Uterus (tissue), 2 donors: ENCODE measurements around the gene WNT11.

Experiments
- POLR2A ChIP-seq, 2 donors: fragments of 450-650 bp; IDR thresholded peaks; one replicate each; pipeline ENCODE4 v1.6.1; 2016; ENCODE audit warnings: antibody characterized with exemption in 2 of 2, mild to moderate bottlenecking in 1 of 2, moderate library complexity in 1 of 2
- TF ChIP-seq, protein P1 (sequence below), 4 experiments: fragments of 200-600 bp in 2 of 4; fragments of 450-650 bp in 2 of 4; sonication (generic) in 2 of 4; IDR thresholded peaks; one replicate each; pipeline ENCODE4 v1.5.1; 2016 to 2019; ENCODE audit warnings: antibody characterized with exemption in 4 of 4, mild to moderate bottlenecking in 2 of 4, moderate library complexity in 1 of 4

DNA sequence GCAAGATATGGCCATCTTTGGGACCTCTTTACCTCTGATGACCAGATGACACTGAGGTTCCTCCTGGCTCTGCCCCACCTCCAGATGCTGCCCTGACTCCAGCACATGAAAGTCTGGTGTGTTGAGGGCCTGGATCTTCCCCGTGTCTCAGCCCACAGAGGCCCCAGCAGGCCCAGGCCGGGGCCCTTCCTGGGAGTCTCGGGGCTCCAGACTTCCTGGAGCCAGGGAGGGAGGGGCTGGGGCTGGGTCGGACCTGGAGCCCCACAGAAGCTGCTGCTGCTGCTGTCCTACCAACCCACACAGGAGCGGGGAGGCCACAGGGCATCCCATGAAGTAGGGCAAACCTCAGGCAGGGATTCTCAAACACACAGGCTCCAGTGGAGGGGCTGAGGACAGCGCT is 32.2 kb upstream of the WNT11 start:
- TF ChIP-seq, protein P1, sequence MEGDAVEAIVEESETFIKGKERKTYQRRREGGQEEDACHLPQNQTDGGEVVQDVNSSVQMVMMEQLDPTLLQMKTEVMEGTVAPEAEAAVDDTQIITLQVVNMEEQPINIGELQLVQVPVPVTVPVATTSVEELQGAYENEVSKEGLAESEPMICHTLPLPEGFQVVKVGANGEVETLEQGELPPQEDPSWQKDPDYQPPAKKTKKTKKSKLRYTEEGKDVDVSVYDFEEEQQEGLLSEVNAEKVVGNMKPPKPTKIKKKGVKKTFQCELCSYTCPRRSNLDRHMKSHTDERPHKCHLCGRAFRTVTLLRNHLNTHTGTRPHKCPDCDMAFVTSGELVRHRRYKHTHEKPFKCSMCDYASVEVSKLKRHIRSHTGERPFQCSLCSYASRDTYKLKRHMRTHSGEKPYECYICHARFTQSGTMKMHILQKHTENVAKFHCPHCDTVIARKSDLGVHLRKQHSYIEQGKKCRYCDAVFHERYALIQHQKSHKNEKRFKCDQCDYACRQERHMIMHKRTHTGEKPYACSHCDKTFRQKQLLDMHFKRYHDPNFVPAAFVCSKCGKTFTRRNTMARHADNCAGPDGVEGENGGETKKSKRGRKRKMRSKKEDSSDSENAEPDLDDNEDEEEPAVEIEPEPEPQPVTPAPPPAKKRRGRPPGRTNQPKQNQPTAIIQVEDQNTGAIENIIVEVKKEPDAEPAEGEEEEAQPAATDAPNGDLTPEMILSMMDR (IDR thresholded peaks at IDR 0.05): no peak
- TF ChIP-seq POLR2A (IDR thresholded peaks at IDR 0.05): no peak
